Right ventricle myocardium superior (tissue), 1 donor: Measurements from ENCODE around the gene ZNF264. TPM values are rescaled to one million over a fixed set of nuclear protein-coding genes. Genes with fewer than 3 reads are reported as not detected.
"Not testable (repeated sequence)": the region's sequence is repeated elsewhere in the genome, so short reads cannot be mapped to it uniquely, and the experiment has no call there.

ENCODE experiments used
- ATAC-seq: fragments of 200-7000 bp; cut with Tn5 transposase; one replicate; pipeline ENCODE4 v1.9.1; 2020; ENCODE audit warnings: mild to moderate bottlenecking; ENCODE audit not compliant: poor library complexity
- DNase-seq: peaks from one replicate; pipeline ENCODE4 v3.0.0-alpha.2; 2020
- intact Hi-C: fragments of 100-400 bp; cut with DNase I; formaldehyde crosslinking; loops from one replicate; pipeline ENCODE4 v1.11.2; 2022
- total RNA-seq: library from RNA; stranded (reverse); fragmentation: NEBNext Ultra II Directional; extraction: Animal tissue kit (Norgen Biotek cat#: 25700); gene quantifications from one replicate; pipeline ENCODE4 v1.2.1, GENCODE V29; 2021
- donor health status: DM: no; HTN: yes; CAD: no; lungs with severe emphysema.

The ZNF264 gene
- total RNA-seq, 1 donor from 2014 or later, result 18.1 TPM

DNA sequence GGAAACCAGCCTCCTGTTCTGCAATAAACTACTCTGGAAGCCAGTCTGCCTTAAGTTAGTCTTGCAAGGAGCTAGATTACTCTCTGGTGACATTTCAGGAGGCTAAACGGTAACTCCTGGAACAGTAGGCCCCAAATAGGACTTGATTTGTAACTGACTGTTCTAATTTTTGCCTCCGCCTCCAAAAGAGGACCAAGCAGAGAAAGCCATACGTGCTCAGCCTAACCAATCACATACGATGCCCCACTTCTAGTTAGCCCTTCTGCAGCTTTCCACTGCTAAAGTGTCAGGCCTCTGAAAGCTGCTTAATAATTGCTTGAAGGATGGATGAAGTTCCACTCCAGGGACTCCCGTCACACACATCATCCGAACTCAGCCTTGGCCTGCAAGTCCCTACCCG is 49.9 kb downstream of the ZNF264 start:
- ATAC-seq (no peak), DNase-seq (no peak)
- intact Hi-C loops, result loop anchor here (2.0 kb wide), 1 partner anchor 40 kb away; the partner anchor contains the start of gene ZNF460

DNA sequence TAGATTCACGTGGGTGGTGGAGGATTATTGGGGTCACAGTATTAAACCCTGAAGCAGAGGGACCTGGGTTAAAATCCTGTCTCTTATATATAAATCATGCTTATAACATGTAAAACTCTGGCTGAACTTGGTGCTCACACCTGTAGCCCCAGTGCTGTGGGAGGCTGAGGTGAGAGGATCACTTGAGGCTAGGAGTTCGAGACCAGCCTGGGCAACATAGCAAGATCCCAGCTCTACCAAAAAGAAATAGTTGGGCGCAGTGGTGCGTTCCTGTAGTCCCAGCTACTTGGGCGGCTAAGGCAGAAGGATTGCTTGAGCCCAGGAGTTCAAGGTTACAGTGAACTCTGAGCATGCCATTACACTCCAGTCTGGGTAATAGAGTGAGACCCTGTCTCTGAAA is 51.5 kb downstream of the ZNF264 start:
- ATAC-seq, result no peak
- intact Hi-C loops, result no loop called here
- DNase-seq, result no peak

DNA sequence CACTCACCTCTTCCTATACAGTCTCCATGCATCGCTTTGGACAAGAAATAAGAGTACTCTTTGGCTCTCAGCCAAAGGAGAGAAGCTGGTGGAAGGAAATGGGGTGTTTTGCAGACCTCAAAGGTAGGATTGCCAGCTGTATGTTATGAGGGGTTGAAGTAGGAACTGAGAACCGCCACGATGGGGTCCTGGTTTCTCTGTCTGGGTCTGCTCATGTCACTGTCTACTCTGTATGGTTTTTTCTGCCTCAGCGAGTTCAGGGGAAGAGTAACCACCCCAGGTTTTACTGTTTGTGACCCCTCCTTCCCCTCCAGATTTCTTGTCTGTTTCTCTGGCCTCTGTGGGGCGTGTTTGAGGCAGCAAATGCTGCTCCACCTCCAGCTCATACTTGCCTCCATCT is 53.2 kb downstream of the ZNF264 start:
- ATAC-seq, result no peak
- intact Hi-C loops, result no loop called here
- no peak for DNase-seq

DNA sequence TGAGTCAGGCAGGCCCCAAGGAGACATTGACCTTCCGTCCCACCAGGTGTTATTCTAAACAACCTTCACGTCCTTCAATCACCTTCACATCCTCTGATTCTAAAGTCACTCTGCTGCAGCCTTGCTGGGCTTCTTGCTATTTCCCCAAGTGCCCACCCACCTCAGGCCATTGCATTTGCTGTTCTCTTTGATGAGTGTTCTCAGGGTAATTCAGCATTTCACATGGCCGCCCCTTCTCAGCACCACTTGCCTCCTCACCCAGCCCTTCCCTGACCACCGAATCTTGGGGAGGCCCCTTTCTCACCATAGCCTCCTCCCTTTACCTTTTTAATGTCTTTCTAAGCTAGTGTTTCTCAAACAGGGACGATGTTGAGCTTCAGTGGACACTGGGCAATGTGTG is 53.8 kb downstream of the ZNF264 start:
- DNase-seq, result no peak
- intact Hi-C loops, result no loop called here
- no peak for ATAC-seq

GRCh38 chr19:57245959-57246358 is 54.7 kb downstream of the ZNF264 start:
- ATAC-seq (no peak), DNase-seq (no peak)

DNA sequence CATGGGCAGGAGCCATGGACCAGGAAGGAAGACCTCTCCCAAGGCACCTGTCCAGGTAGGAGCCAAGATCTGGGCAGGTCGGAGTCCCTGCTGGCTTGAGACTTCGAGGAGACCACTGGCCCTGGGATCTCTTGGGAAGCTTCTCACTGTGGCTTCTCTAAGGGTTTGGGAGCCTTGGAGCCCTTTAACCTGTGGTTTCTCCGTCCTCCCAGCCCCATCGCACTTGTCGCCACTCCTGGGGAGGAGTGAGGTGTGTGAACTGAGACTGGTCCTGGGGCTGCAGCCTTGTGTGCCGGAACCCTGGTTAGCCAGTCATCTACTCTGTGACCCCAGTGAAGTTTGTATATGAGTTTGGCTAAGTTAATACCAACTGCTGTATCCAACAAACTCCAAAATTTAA is 57.3 kb downstream of the ZNF264 start:
- ATAC-seq, result no peak
- intact Hi-C loops, result no loop called here
- no peak for DNase-seq

More at GRCh38 chr19:57245959-57246358, 54.7 kb downstream of the ZNF264 start:
- intact Hi-C loops, result no loop called here

GRCh38 chr19:57249329-57249728 is 58.0 kb downstream of the ZNF264 start:
- intact Hi-C loops, result no loop called here
- ATAC-seq (no peak), DNase-seq (no peak)

- ATAC-seq, intact Hi-C loops, DNase-seq: not testable (repeated sequence)
Observed at GRCh38 chr19:57253767-57254166, 62.5 kb downstream of the ZNF264 start.

DNA sequence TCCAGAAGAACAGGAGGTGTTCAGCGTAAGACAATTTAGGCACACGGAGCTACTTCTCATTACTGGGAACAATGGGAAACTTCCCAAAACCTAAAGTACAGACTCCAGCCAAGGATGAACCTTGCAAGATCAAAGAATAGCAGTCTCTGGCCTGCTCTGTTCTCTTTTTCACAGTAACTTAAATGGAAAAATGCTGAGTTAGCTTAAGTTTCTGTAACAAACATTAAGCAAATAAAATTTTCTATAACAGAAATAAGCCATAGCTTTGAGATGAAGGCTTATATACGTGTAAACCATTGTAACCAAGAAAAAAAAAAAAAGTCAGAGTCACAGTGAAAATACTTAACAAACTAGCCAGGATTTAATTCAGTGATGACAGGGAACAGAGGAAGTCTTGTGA is 70.7 kb downstream of the ZNF264 start:
- DNase-seq (no peak), ATAC-seq (no peak)
- intact Hi-C loops, result no loop called here

- ATAC-seq (no peak), DNase-seq (no peak)
- intact Hi-C loops, result no loop called here
Observed at GRCh38 chr19:57263244-57263741, 72.0 kb downstream of the ZNF264 start.

DNA sequence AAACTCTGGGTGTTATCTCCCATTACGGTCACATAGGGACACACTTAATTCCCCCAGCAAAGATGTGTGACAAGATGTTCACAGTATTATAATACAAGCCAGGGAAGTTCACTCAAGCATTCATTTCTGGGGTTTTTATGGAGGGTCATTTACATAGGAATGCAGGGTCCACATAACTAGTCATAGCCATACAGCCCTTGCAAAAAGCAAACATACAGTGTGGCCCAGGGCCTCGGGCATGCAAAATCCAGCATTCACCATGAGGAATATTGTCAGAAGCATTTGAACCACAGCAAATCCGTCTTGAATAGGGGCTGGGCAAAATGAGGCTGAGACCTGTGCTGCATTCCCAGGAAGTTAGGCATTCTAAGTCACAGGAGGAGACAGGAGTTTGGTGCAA is 76.0 kb downstream of the ZNF264 start:
- intact Hi-C loops, result no loop called here
- ATAC-seq, result no peak
- DNase-seq, result no peak

- ATAC-seq (no peak), DNase-seq (no peak)
- intact Hi-C loops, result no loop called here
Observed at GRCh38 chr19:57269515-57270250, 78.4 kb downstream of the ZNF264 start.

- DNase-seq (no peak), ATAC-seq (no peak)
- intact Hi-C loops, result no loop called here
Observed at GRCh38 chr19:57271280-57271679, 80.0 kb downstream of the ZNF264 start.

Other genes with a start within 250 kb of the ZNF264 start
- gene USP29, start 71.5 kb upstream of the ZNF264 start, total RNA-seq, result not detected
- gene ZIM3, start 46.3 kb upstream of the ZNF264 start, total RNA-seq, result not detected
- not detected for gene DUXA, start 24.0 kb upstream of the ZNF264 start, total RNA-seq
- gene AURKC, start 39.5 kb downstream of the ZNF264 start, total RNA-seq, result 0.91 TPM
- gene ZNF805, start 49.1 kb downstream of the ZNF264 start, total RNA-seq, result 8.4 TPM
- 23.0 TPM for gene ZNF460, start 89.0 kb downstream of the ZNF264 start, total RNA-seq
- gene ZNF543, start 129.0 kb downstream of the ZNF264 start, total RNA-seq, result 5.6 TPM
- gene ZNF304, start 159.8 kb downstream of the ZNF264 start, total RNA-seq, result 7.5 TPM
- 9.1 TPM for gene TRAPPC2B, start 172.1 kb downstream of the ZNF264 start, total RNA-seq
- gene ZNF547, start 172.1 kb downstream of the ZNF264 start, total RNA-seq, result 3.3 TPM
- 13.5 TPM for gene ZNF548, start 198.4 kb downstream of the ZNF264 start, total RNA-seq
- 10.1 TPM for gene ZNF17, start 219.7 kb downstream of the ZNF264 start, total RNA-seq
- 3.4 TPM for gene ZNF749, start 243.8 kb downstream of the ZNF264 start, total RNA-seq